KOPT-K1 (cell line): ENCODE results near the gene ASS1.

Experiments
- H3K27ac ChIP-seq: fragments of 200-600 bp; sonication (generic); 2 replicates; pipeline ENCODE4 v1.5.1; 2016; ENCODE audit warnings: antibody characterized with exemption, mild to moderate bottlenecking, low read depth, low read length; ENCODE audit not compliant: poor library complexity, severe bottlenecking
- H3K36me3 ChIP-seq: fragments of 200-600 bp; sonication (generic); 2 replicates; pipeline ENCODE4 v1.5.1; 2017; ENCODE audit warnings: antibody characterized with exemption, mild to moderate bottlenecking, low read length, moderate library complexity; ENCODE audit not compliant: insufficient read depth
- H3K9me3 ChIP-seq: fragments of 200-600 bp; sonication (generic); 2 replicates; pipeline ENCODE4 v1.5.1; 2017; ENCODE audit warnings: antibody characterized with exemption, low read length, mild to moderate bottlenecking; ENCODE audit not compliant: insufficient read depth, poor library complexity, severe bottlenecking

The ASS1 gene

GRCh38 chr9:130465383-130466096 is 20.8 kb downstream of the ASS1 start:
- no peak overlapping the region for H3K27ac ChIP-seq
- no peaks in the 10 kb centered on the region for H3K9me3 ChIP-seq
- H3K36me3 ChIP-seq, result no peaks in the 10 kb centered on the region

GRCh38 chr9:130466537-130467217 is 21.9 kb downstream of the ASS1 start:
- no peak overlapping the region for H3K27ac ChIP-seq
- H3K36me3 ChIP-seq, result no peaks in the 10 kb centered on the region
- H3K9me3 ChIP-seq, result no peaks in the 10 kb centered on the region

- no peaks in the 10 kb centered on the region for H3K9me3 ChIP-seq
- H3K27ac ChIP-seq, result no peak overlapping the region
- no peaks in the 10 kb centered on the region for H3K36me3 ChIP-seq
Measured at GRCh38 chr9:130467316-130467715, 22.6 kb downstream of the ASS1 start.

- Histone ChIP-seq H3K36me3 (no peaks in the 10 kb centered on the region), H3K27ac (no peak overlapping the region), H3K9me3 (no peaks in the 10 kb centered on the region)
Measured at GRCh38 chr9:130468566-130468965, 23.8 kb downstream of the ASS1 start.

GRCh38 chr9:130470269-130470668 is 25.5 kb downstream of the ASS1 start:
- no peak overlapping the region for H3K27ac ChIP-seq
- no peaks in the 10 kb centered on the region for H3K9me3 ChIP-seq
- no peaks in the 10 kb centered on the region for H3K36me3 ChIP-seq

GRCh38 chr9:130470950-130471349 is 26.2 kb downstream of the ASS1 start:
- Histone ChIP-seq H3K9me3 (no peaks in the 10 kb centered on the region), H3K27ac (no peak overlapping the region), H3K36me3 (no peaks in the 10 kb centered on the region)

- Histone ChIP-seq H3K36me3 (no peaks in the 10 kb centered on the region), H3K9me3 (no peaks in the 10 kb centered on the region), H3K27ac (no peak overlapping the region)
Measured at GRCh38 chr9:130471411-130472183, 26.8 kb downstream of the ASS1 start.

- H3K9me3 ChIP-seq, result no peaks in the 10 kb centered on the region
- no peak overlapping the region for H3K27ac ChIP-seq
- H3K36me3 ChIP-seq, result no peaks in the 10 kb centered on the region
Measured at GRCh38 chr9:130472184-130472705, 27.5 kb downstream of the ASS1 start.

- Histone ChIP-seq H3K36me3 (no peaks in the 10 kb centered on the region), H3K27ac (no peak overlapping the region)
Measured at GRCh38 chr9:130473009-130473408, 28.2 kb downstream of the ASS1 start.

GRCh38 chr9:130473566-130473965 is 28.8 kb downstream of the ASS1 start:
- no peaks in the 10 kb centered on the region for H3K36me3 ChIP-seq
- H3K27ac ChIP-seq, result no peak overlapping the region
- H3K9me3 ChIP-seq, result no peaks in the 10 kb centered on the region

More at GRCh38 chr9:130473009-130473408, 28.2 kb downstream of the ASS1 start:
- H3K9me3 ChIP-seq, result no peaks in the 10 kb centered on the region

- H3K27ac ChIP-seq, result no peak overlapping the region
- H3K9me3 ChIP-seq, result no peaks in the 10 kb centered on the region
- H3K36me3 ChIP-seq, result no peaks in the 10 kb centered on the region
Measured at GRCh38 chr9:130474106-130474505, 29.3 kb downstream of the ASS1 start.

GRCh38 chr9:130476151-130476730 is 31.5 kb downstream of the ASS1 start:
- Histone ChIP-seq H3K36me3 (no peaks in the 10 kb centered on the region), H3K9me3 (no peaks in the 10 kb centered on the region), H3K27ac (no peak overlapping the region)

- H3K9me3 ChIP-seq, result no peaks in the 10 kb centered on the region
- H3K27ac ChIP-seq, result no peak overlapping the region
- H3K36me3 ChIP-seq, result no peaks in the 10 kb centered on the region
Measured at GRCh38 chr9:130477564-130477963, 32.8 kb downstream of the ASS1 start.

- Histone ChIP-seq H3K36me3 (no peaks in the 10 kb centered on the region), H3K27ac (no peak overlapping the region), H3K9me3 (no peaks in the 10 kb centered on the region)
Measured at GRCh38 chr9:130478152-130478551, 33.4 kb downstream of the ASS1 start.
